DMS153 (cell line): ENCODE measurements around the gene ACTL6B.

Source experiments
- DNase-seq: peaks from one replicate; lab custom pipeline; 2025; lab: John Stamatoyannopoulos, UW

The ACTL6B gene

DNA sequence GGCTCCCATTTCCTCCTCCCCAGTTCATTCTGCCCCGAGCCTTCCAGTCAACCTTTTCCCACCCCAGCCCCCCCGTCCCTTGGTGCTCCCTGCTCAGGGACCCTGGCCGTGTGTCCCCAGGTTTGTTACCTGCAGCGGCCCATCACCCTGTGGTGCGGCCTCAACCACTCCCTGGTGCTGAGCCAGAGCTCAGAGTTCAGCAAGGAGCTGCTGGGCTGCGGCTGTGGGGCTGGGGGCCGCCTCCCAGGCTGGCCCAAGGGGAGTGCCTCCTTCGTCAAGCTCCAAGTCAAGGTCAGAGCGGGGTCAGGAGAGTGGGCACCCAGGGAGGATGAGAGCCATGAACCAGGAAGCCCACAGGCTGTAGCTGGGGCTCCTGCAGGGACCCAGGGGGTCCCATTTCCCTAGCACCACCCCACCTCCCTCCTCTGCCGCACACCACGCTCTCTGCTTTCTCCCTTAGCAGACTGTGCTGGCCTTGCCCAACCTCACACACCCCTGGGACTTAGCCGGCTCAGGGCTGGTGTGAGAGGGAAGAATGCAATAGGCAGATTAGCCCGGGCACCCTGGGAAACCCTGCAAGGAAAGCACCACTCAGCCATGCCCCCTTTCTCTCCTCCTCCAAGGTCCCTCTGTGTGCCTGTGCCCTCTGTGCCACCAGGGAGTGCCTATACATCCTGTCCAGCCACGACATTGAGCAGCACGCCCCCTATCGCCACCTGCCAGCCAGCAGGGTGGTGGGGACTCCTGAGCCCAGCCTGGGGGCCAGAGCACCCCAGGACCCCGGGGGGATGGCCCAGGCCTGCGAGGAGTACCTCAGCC is 56.1 kb downstream of the ACTL6B start:
- no peak for DNase-seq

DNA sequence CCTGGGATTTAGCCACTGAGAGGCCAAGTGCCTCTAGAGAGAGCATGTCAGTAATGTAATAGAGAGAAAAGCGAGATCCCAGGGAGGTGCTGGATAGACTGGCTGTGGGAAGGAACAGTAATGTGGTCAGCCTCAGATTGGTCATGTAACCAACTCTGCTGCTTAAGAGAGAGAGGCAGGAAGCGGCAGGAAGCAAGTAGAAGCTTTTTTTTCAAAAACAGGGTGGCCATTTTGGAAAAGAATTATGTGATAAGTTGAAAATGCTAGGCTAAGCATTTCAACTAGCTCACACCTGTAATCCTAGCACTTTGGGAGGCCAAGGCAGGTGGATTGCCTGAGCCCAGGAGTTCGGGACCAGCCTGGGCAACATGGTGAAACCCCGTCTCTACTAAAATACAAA is 57.8 kb downstream of the ACTL6B start:
- no peak for DNase-seq

DNA sequence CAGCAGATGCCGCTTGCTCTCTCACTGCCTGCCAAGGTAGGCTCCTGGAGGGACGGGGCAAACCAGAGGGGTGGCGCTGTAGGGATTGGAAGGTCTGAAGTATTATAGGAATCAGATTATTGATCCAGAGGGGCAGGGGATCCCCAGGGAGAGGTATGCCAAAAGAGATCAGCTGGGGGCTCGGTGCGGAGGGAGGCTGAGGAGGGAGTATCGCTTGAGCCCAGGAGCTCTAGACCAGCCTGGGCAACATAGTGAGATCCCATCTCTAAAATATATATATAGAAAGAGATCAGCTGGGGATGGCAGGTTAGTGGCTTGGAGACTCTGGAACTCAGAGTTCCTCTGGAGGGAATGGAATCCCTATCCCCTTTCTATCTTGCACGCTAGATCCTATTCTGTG is 61.1 kb downstream of the ACTL6B start:
- no peak for DNase-seq
